Neural crest cell (in vitro differentiated cells): Measurements from ENCODE around the gene PNKP. TPM values are rescaled to one million over a fixed set of nuclear protein-coding genes. Genes with fewer than 3 reads are reported as not detected.

Source experiments
- DNase-seq: peaks from one replicate; pipeline ENCODE4 v3.0.0; 2021; ENCODE audit warnings: low read depth, mixed read lengths, low spot score
- H3K27ac Mint-ChIP-seq: one replicate; pipeline ENCODE4 v1.8.0; 2021; ENCODE audit warnings: mild to moderate bottlenecking, mixed read lengths; ENCODE audit not compliant: unreplicated experiment
- H3K27me3 Mint-ChIP-seq: 2 replicates; pipeline ENCODE4 v1.8.0; 2021; ENCODE audit warnings: low read depth, mild to moderate bottlenecking, mixed read lengths
- H3K36me3 Mint-ChIP-seq: 2 replicates; pipeline ENCODE4 v1.8.0; 2021; ENCODE audit warnings: low read depth, mild to moderate bottlenecking, mixed read lengths
- H3K4me1 Mint-ChIP-seq: 2 replicates; pipeline ENCODE4 v1.8.0; 2021; ENCODE audit warnings: mixed read lengths
- H3K4me3 Mint-ChIP-seq: one replicate; pipeline ENCODE4 v1.8.0; 2021; ENCODE audit warnings: mild to moderate bottlenecking, mixed read lengths
- H3K9me3 Mint-ChIP-seq: 2 replicates; pipeline ENCODE4 v1.8.0; 2021; ENCODE audit warnings: mixed read lengths
- long read RNA-seq: library from polyadenylated mRNA; unstranded; transcript quantifications from one replicate; pipeline ENCODE4 v2.0.0, GENCODE V29; 2020
- total RNA-seq: library from RNA; stranded (reverse); gene quantifications from 2 replicates; pipeline ENCODE4 v1.2.1, GENCODE V29; 2021
- TF ChIP-seq, protein P1 (sequence below): fragments of 200-600 bp; sonication (generic); conservative IDR thresholded peaks from 2 replicates; pipeline ENCODE4 v1.5.0; 2021; ENCODE audit warnings: antibody characterized with exemption, mild to moderate bottlenecking

Gene PNKP
- 131 and 135 TPM in 2 replicates for total RNA-seq
- long read RNA-seq, partial matches to known transcripts, result 1 of 4 reads
- long read RNA-seq, other reads (novel, unspliced or antisense), result 1 of 4 reads

GRCh38 chr19:49866933-49867782 is at the start of gene PNKP:
Gene PNKP (minus strand): TSS chr19:49867576. CDS start chr19:49867204, 372 bp downstream.
- H3K36me3 Mint-ChIP-seq, result peaks cover 16% of the 10 kb centered on the region
- TF ChIP-seq, protein P1, sequence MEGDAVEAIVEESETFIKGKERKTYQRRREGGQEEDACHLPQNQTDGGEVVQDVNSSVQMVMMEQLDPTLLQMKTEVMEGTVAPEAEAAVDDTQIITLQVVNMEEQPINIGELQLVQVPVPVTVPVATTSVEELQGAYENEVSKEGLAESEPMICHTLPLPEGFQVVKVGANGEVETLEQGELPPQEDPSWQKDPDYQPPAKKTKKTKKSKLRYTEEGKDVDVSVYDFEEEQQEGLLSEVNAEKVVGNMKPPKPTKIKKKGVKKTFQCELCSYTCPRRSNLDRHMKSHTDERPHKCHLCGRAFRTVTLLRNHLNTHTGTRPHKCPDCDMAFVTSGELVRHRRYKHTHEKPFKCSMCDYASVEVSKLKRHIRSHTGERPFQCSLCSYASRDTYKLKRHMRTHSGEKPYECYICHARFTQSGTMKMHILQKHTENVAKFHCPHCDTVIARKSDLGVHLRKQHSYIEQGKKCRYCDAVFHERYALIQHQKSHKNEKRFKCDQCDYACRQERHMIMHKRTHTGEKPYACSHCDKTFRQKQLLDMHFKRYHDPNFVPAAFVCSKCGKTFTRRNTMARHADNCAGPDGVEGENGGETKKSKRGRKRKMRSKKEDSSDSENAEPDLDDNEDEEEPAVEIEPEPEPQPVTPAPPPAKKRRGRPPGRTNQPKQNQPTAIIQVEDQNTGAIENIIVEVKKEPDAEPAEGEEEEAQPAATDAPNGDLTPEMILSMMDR, result no peak
- no peaks in the 10 kb centered on the region for H3K9me3 Mint-ChIP-seq
- H3K4me3 Mint-ChIP-seq, result no peak within 1 kb of the TSS
- DNase-seq, result peak; percentile 79
- peaks cover 52% of the 10 kb centered on the region for H3K4me1 Mint-ChIP-seq
- peak within 1 kb of the TSS; percentile 99 for H3K27ac Mint-ChIP-seq
- peaks cover 21% of the 10 kb centered on the region for H3K27me3 Mint-ChIP-seq

DNA sequence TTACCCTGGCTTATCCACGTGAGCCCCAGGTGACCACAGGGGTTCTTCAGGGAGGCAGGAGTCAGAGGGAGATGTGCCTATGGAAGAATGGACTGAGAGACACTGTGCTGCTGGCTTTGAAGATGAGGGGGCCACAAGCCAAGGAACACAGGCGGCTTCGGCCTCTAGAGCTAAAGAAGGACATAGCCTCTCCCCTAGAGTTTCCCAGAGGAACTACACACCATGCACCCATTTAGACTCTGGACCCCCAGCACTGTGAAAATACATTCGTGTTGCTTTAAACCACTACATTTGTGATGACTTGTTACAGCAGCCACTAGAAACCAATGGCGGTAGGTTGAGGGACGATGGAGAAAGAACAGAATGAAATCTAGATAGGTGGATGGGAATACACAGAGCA is 47.9 kb upstream of the PNKP start:
- H3K4me1 Mint-ChIP-seq, result peaks cover 25% of the 10 kb centered on the region
- H3K27ac Mint-ChIP-seq, result no peak overlapping the region
- no peak for DNase-seq
- no peaks in the 10 kb centered on the region for H3K9me3 Mint-ChIP-seq
- TF ChIP-seq, protein P1, result no peak
- H3K36me3 Mint-ChIP-seq, result peaks cover 39% of the 10 kb centered on the region
- H3K4me3 Mint-ChIP-seq, result no peak overlapping the region
- H3K27me3 Mint-ChIP-seq, result peaks cover 4% of the 10 kb centered on the region

GRCh38 chr19:49913720-49914119 is 46.3 kb upstream of the PNKP start:
- no peaks in the 10 kb centered on the region for H3K9me3 Mint-ChIP-seq
- peaks cover 24% of the 10 kb centered on the region for H3K4me1 Mint-ChIP-seq
- no peak overlapping the region for H3K4me3 Mint-ChIP-seq
- peaks cover 38% of the 10 kb centered on the region for H3K36me3 Mint-ChIP-seq
- peak overlapping the region; percentile 58 for H3K27ac Mint-ChIP-seq
- peaks cover 4% of the 10 kb centered on the region for H3K27me3 Mint-ChIP-seq
- TF ChIP-seq, protein P1, result no peak
- DNase-seq, result no peak

DNA sequence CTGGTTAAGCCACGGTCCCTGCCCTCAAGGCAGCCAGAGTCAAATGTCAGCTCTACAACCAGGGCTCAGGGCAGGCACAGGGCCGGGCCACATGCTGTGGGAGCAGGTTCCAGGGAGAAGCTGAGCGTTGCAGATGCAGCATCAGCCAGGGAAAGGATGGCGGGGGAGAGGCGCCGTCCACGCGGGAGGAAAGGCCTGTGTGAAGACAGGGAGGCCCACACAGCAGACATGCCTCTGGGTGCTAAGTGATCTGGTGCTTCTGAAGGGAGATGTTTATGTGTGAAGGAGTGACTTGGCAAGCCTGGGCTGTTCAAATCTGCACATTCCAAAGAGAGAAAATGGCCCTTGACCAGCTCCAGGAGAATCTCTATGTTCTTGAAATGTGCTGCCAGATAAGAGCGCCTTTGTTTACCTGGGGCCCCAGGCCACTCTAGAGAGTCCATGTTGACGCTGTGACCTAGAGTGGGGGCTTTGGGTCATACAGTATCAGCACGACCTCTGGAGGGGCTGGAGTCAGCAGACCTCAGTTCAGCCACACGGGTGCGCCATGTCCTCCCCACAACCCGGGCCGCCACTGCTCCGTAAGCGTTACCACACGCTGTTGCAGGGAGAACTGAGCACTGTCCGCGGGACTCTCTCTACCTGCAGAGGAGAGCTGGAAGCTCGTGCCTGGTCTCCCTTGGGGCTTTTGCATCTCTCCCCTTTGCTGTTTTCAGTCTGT is 45.7 kb upstream of the PNKP start:
- peaks cover 4% of the 10 kb centered on the region for H3K27me3 Mint-ChIP-seq
- TF ChIP-seq, protein P1, result peak; percentile 27
- no peaks in the 10 kb centered on the region for H3K9me3 Mint-ChIP-seq
- peaks cover 38% of the 10 kb centered on the region for H3K36me3 Mint-ChIP-seq
- peaks cover 24% of the 10 kb centered on the region for H3K4me1 Mint-ChIP-seq
- no peak for DNase-seq
- no peak overlapping the region for H3K4me3 Mint-ChIP-seq
- H3K27ac Mint-ChIP-seq, result peak overlapping the region; percentile 10

DNA sequence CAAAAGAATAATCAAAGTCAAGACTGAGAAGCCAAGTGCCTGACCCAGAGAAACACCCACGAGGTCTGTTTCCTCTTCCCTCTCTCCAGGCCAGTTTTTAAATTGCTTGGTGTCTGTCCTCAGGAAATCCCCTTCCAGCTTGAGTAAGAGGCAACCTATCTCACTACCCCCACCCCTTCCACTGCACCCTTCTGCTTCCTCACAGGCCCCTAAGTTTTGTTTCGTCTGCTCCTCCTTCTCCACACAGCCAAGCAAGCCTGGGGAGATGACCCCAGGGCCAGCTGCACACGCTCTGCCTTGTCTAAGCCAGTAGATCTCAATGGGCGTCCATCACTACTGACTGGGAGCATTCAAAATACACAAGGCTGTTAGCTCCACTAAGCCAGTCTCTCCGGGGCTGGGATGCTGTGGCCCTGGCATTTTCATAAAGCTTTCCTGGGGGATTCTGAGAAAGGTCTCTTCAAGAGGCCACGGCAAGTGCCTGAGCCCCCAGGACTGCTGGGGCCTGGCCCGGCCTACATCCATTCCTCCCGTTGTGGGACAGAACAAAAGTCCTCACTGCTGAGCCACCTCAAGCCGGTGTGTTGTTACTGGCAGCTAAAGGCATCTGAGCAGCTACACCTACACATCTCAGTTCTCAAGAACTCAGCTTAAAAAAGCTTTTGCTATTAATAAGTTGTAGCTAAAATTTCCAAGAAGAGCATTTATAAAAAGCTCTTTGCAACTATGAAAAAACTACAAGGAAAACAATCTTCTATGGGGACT is 44.2 kb upstream of the PNKP start:
- peaks cover 32% of the 10 kb centered on the region for H3K36me3 Mint-ChIP-seq
- H3K4me1 Mint-ChIP-seq, result peaks cover 16% of the 10 kb centered on the region
- H3K9me3 Mint-ChIP-seq, result no peaks in the 10 kb centered on the region
- H3K4me3 Mint-ChIP-seq, result peak overlapping the region; percentile 36
- no peak for DNase-seq
- H3K27me3 Mint-ChIP-seq, result peaks cover 4% of the 10 kb centered on the region
- H3K27ac Mint-ChIP-seq, result peak overlapping the region; percentile 60
- TF ChIP-seq, protein P1, result no peak
